HG02981 (cell line): ENCODE results near the gene CRYBG3.
"Not testable (repeated sequence)": the region's sequence is repeated elsewhere in the genome, so short reads cannot be mapped to it uniquely, and the experiment has no call there.

Experiments used
- ATAC-seq: cut with Tn5 transposase; IDR thresholded peaks from one replicate; pipeline ENCODE4 v1.9.1; 2021; ENCODE audit warnings: mild to moderate bottlenecking, moderate library complexity; ENCODE audit not compliant: unreplicated experiment

Gene CRYBG3

DNA sequence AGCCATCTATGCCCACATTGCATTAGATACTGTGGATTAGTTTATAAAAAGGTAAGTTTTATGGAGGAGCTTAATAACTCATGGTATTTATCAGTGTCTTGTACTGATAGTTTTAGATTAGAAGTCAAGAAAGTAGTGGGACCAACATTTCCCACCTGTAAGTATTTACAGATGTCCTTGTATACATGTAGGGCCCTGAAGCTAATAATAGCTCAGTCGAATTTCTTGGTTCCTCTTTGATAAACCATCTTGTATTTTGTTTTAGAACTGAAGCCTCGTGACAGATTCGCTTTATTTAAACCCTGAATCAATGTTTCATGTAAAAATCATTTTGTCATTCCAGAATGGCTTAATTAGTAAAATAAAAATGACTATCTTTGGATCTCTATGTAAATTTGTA lies 73.4 kb downstream of the CRYBG3 start:
- ATAC-seq = peak; percentile 51

DNA sequence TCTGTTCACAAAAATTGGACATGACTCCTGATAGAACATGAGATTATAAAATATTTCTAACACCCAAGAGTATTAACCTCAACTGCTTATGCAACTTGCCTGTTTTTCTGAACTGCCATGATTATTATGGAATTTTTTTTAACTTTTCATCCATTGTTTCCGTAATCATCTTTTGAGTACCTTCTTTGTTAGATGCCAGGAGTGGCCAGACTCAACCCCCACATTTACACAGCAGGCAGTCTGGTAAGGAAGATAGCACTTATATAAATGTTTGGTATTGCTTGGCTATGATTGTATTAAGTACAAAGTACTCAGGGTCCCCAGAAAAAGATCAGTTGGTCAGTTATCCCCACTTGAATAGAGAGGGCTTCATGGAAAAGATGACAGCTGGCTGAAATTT lies 74.3 kb downstream of the CRYBG3 start:
- no peak for ATAC-seq

- ATAC-seq = no peak
Observed at GRCh38 chr3:97896547-97896946, 74.7 kb downstream of the CRYBG3 start.

- no peak for ATAC-seq
Observed at GRCh38 chr3:97899331-97899730, 77.5 kb downstream of the CRYBG3 start.

GRCh38 chr3:97901313-97902248 lies 79.8 kb downstream of the CRYBG3 start:
- no peak for ATAC-seq

DNA sequence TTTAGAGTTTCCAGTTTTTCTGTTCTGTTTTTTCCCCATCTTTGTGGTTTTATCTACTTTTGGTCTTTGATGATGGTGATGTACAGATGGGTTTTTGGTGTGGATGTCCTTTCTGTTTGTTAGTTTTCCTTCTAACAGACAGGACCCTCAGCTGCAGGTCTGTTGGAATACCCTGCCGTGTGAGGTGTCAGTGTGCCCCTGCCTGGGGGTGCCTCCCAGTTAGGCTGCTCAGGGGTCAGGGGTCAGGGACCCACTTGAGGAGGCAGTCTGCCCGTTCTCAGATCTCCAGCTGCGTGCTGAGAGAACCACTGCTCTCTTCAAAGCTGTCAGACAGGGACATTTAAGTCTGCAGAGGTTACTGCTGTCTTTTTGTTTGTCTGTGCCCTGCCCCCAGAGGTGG lies 88.0 kb downstream of the CRYBG3 start:
- not testable (repeated sequence) for ATAC-seq

DNA sequence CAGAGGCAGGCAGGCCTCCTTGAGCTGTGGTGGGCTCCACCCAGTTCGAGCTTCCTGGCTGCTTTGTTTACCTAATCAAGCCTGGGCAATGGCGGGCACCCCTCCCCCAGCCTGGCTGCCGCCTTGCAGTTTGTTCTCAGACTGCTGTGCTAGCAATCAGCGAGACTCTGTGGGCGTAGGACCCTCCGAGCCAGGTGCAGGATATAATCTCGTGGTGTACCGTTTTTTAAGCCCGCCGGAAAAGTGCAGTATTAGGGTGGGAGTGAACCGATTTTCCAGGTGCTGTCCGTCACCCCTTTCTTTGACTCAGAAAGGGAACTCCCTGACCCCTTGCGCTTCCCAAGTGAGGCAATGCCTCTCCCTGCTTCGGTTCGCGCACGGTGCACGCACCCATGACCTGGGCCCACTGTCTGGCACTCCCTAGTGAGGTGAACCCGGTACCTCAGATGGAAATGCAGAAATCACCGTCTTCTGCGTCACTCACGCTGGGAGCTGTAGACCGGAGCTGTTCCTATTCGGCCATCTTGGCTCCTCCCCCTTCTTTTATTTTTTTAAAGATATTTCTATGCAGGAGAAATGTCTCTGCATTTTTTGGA lies 88.5 kb downstream of the CRYBG3 start:
- ATAC-seq = not testable (repeated sequence)

DNA sequence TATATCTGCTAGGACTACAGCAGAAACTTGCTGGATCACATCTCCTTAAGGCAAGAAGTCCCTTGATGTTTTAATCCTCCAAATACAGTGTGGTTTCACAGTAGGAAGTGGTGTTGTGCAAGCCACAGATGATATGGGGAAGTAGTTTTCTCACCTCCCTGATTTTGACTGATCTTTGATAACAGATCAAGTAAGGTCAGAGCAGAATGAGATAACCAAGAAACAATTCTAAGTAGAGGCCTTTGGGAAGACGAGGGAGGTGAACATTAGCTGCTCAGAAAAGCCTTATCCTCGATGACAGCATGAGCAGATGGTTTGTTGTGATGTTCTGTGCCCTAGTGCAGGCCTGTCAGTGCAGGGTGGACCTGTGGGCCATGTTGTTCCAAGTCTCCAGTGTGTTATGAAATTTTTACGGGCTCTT lies 89.1 kb downstream of the CRYBG3 start:
- ATAC-seq = no peak

DNA sequence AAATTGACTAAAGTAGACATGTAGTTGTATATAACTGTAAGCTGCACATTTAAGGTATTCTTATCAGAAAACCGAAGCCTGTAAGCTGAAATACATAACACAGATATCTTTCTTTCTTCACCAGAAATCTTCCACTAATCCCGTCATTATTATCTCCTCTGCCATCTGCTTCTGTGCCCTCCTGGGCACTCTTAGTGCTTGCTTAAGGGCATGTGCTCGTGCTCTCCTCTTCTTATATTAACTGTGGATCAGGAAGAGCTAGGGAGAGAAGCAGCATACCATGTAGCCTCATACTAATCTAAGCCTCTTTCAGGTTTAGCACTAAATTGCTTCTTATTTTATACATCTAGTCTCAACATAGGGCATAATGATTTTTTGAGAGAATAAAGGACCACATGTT lies 89.6 kb downstream of the CRYBG3 start:
- ATAC-seq = no peak

DNA sequence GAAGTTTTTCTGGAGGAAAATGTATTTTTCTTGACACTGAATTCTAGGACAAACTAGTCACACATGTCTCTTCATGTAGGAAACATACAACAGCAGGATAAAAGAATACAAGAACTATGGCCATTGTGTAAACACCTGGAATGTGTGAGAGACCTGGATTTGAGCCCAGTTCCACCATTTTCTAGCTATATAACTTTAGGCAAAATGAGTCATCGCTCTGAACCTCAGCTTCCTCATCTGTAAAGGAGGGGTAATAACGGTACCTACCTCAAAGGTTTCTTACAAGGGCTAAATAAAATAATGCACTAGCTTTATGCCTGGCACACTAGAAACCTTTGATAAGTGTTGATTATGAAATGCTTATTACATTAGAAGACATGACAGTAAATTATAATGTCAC lies 92.6 kb downstream of the CRYBG3 start:
- no peak for ATAC-seq

- ATAC-seq = no peak
Observed at GRCh38 chr3:97916576-97916975, 94.8 kb downstream of the CRYBG3 start.

DNA sequence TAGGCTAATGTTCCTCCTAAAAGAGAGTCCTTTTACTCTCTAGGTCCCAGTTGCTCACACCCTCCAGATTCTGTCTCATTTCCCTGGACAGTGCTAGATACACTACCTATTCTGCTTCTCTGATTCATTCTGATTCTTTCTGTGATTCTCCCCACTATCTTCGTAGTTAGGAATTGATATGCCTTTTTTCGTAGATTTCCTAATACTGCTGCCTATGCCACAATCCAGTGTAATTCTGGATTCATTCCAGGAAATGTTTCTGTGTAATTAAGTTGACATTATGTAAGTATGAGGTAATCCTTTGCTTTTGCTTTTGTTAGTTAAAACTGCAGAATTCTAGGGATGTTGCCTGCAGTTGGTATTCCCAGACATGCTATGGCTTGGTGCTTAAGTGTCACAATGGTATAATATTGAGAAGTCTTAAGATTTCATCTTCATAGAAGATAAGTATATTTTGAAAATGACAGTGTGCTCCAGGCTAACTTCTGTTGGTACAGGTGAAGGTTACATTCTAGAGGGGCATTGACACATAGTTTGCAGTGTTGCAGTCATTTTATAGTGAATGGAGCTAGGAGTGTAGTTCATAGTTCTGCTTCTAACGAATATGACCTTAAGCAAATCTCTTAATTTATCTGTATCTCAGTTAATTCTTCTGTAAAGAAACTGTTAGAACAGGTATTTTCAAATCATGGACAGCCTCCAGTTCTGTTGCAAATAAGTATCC lies 96.2 kb downstream of the CRYBG3 start:
- no peak for ATAC-seq

DNA sequence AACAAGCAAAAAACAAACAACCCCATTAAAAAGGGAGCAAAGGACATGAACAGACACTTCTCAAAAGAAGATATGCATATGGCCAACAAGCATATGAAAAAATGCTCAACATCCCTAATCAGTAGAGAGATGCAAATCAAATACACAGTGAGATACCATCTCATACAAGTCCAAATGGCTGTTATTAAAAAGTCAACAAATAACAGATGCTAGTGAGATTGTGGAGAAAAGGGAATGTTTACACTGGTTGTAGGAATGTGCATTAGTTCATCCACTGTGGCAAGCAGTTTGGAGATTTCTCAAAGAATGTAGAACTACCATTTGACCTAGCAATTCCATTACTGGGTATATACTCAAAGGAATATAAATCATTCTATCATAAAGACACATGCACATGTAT lies 105.9 kb downstream of the CRYBG3 start:
- no peak for ATAC-seq

DNA sequence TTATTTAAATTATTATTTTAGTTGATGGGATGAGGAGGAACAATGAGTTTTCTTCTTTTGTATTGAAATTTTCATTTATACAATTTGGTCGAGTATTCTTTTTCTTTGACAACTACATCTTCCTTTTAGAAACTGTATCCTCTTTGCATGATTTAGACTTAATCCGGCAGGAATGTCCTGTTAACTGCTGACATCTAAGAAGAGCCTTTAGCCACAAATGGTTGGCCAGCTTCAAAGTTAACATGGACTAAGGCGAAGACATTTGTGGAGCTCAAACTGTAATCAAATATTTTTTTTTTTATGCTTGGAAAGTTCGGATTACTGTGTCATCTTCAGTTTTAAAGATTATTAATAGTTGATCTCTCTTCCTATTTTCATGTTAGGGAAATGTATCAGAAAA lies 107.2 kb downstream of the CRYBG3 start:
- ATAC-seq = no peak

DNA sequence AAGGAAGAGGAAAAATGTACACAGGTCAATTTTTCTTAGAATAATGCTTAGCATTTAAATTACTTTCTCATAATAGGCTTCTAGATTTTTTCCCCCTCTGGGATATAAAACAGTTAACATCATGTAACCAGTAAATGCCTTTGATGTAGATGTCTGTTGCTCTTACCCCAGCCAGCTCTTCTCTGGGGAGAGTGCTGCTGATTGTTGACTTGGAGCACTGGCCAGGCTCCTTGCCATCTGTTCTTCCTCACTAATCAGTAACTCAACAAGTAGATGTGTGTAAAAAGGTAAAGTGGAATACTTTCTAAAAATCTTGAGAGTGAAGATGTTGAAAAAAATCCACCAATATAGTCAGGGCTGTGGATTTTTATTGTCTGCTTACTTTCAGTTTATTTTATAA lies 108.2 kb downstream of the CRYBG3 start:
- ATAC-seq = no peak

GRCh38 chr3:97931218-97931617 lies 109.4 kb downstream of the CRYBG3 start:
- ATAC-seq = no peak

GRCh38 chr3:97932387-97932801 lies 110.6 kb downstream of the CRYBG3 start:
- ATAC-seq = no peak

GRCh38 chr3:97934980-97935695 lies 113.3 kb downstream of the CRYBG3 start:
- ATAC-seq = no peak

DNA sequence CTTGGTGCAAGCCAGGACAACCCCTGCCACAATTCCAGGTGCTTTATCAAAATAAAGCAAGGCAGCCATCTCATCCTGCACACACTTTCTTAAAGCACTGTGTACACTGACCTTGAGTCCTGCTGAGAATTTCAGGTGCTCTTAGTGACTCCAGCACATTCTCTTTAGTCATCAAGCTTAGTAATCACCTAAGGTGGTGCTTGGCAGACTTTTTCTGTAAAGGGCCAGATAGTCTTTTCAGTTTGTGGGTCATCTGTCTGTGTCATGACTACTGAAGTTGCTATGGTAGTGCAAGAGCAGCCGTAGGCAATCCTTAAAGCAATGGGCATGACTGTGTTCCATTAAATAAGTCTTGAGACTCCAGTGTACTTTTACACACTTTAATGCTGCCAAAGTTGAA lies 114.0 kb downstream of the CRYBG3 start:
- no peak for ATAC-seq

DNA sequence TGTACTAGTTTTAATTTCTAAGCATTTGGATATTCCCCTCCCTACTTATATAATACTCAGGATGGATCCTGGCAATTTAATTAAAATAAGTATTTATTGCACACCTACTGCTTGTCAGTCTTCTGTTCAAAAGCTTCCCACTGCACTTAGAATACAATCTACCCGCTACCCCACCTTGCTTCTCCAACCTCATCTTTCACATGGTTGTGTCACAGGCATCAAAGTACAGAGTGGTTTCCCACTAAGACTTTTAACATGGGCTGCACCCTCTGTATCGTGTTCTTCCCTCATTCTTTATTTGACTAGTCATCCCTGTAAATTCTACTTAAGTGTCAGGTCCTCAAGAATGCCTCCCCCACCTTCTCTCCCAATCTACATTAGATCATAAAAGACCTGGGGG lies 115.4 kb downstream of the CRYBG3 start:
- no peak for ATAC-seq

DNA sequence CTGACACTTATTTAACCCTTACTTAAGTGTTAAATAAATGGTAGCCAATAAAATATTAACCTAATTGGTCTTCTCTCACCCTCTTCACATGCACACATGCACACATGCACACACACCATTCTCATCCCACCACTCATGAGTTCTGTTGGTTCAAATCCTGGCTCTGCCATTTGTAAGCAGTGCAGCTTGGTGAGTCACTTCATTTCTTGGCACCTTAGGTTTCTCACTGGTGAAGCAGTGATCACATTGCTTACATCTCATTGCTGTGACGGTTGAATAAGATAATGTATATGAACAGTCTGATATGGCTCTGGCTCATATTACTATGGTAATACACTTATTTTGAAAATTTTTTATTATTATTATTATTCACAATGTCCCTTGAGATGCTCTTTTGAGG lies 116.6 kb downstream of the CRYBG3 start:
- ATAC-seq = no peak
